EH (cell line): ENCODE results near the gene DNAI4.

ENCODE experiments used
- DNase-seq: peaks from one replicate; pipeline ENCODE4 v3.0.0-alpha.2; 2015; ENCODE audit warnings: low read depth

The DNAI4 gene

DNA sequence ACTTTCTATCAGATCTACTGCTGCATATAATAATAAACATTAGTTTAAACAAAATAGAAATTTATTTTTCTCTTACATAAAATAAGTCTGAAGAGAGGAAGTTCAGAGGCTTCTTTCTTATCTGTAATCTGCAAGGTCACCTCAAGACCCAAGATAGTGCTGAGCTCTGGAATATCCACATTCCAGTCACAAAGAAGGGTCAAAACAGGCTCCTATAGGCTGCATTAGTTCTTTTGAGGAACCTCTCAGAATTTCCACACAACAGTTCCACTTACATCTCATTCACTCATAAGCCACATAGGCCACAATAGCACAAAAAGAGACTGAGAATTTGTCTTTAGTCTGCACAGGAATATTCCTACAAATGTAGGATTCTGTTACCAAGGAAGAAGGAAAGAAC lies 157.0 kb downstream of the DNAI4 start:
- DNase-seq: no peak

DNA sequence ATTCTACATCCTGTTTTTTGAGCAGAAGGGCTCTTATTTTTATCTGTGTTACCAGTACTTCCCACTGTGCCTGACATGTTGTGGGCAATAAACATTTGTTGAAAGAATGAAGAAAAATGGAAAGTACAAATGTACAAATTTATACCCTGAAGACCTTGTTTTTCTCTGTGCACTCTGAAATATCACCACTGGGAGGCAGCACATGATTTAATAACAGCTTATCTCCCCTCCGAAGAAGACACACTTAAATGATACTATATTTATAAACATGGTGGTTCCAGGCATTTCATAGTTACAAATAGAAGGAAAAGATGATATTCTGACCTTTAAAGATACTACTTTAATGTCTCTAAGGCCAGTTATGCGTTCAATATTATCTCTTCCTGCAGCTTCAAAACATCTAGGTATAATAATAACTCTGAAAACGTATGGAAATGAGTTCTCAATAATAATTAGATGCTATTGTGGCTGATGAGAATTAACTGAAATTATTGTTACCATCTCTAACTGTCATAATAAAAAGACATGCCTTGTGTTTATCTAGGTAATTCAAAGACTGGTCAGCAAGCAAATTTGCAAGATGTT lies 159.6 kb downstream of the DNAI4 start:
- DNase-seq: peak; percentile 58
